A549 (cell line): Measurements from ENCODE around the gene STN1. TPM values are rescaled to one million over a fixed set of nuclear protein-coding genes. Genes with fewer than 3 reads are reported as not detected.

Experiments used
- ATAC-seq, 2 experiments: fragments of 200-7000 bp in 1 of 2; fragments of >200 bp in 1 of 2; cut with Nextera tagmentation in 1 of 2; cut with Tn5 transposase in 1 of 2; 3 replicates each; pipeline versions ENCODE4 v1.8.0 to v1.9.1; 2018 to 2020; ENCODE audit warnings: mild to moderate bottlenecking in 1 of 2, moderate library complexity in 1 of 2
- CTCF ChIA-PET: fragments of 300-600 bp; sonication (Branson Sonifier 250); formaldehyde crosslinking; extraction: SDS; loops from one replicate; lab custom pipeline; 2021; ENCODE audit warnings: antibody characterized with exemption, inconsistent platforms; lab: Yijun Ruan, JAX
- POLR2A ChIA-PET: fragments of 350-600 bp; formaldehyde crosslinking; extraction: SDS; loops from one replicate; lab custom pipeline; 2021; ENCODE audit warnings: antibody characterized with exemption, inconsistent platforms; lab: Yijun Ruan, JAX
- DNase-seq, 2 experiments: peaks; one replicate each; pipeline versions ENCODE4 v3.0.0 to v3.0.0-alpha.2; 2011 to 2016; ENCODE audit warnings: low read depth in 1 of 2, low spot score in 1 of 2
- FAIRE-seq: peaks from 2 replicates; lab custom pipeline; 2011; peaks lifted over from hg19 to GRCh38; lab: Jason Lieb, UNC
- H3K27ac ChIP-seq, 2 experiments: fragments of >200 bp; sonication (Bioruptor Twin); formaldehyde crosslinking; 3 replicates each; pipeline ENCODE4 v1.5.1; 2016 to 2017
- H3K4me1 ChIP-seq: fragments of >200 bp; sonication (Bioruptor Twin); formaldehyde crosslinking; 3 replicates; pipeline ENCODE4 v1.6.1; 2016
- H3K4me2 ChIP-seq: fragments of >200 bp; sonication (Bioruptor Twin); formaldehyde crosslinking; 3 replicates; pipeline ENCODE4 v1.6.1; 2016
- H3K4me3 ChIP-seq: fragments of >200 bp; sonication (Bioruptor Twin); formaldehyde crosslinking; 3 replicates; pipeline ENCODE4 v1.5.1; 2016
- H3K9me3 ChIP-seq: fragments of >200 bp; sonication (Bioruptor Twin); formaldehyde crosslinking; 3 replicates; pipeline ENCODE4 v1.6.1; 2016
- BHLHE40 ChIP-seq: IDR thresholded peaks from 2 replicates; pipeline ENCODE4 v1.6.1; 2012; ENCODE audit warnings: low read depth, low read length, inconsistent platforms
- CBX2 ChIP-seq: fragments of 200-600 bp; sonication (generic); IDR thresholded peaks from 2 replicates; pipeline ENCODE4 v1.6.1; 2016; ENCODE audit warnings: low read depth, mild to moderate bottlenecking, borderline replicate concordance
- CBX8 ChIP-seq: fragments of 200-600 bp; sonication (generic); IDR thresholded peaks from 2 replicates; pipeline ENCODE4 v1.6.1; 2016
- CEBPB ChIP-seq, 2 experiments: fragments of >200 bp in 1 of 2; sonication (Bioruptor Twin) in 1 of 2; formaldehyde crosslinking in 1 of 2; IDR thresholded peaks; 2 replicates each; pipeline ENCODE4 v1.6.1; 2012 to 2016
- EHMT2 ChIP-seq: fragments of 200-600 bp; sonication (generic); IDR thresholded peaks from 2 replicates; pipeline ENCODE4 v1.6.1; 2016; ENCODE audit warnings: antibody characterized with exemption, low read depth, mild to moderate bottlenecking, moderate library complexity
- EP300 ChIP-seq, 2 experiments: fragments of >200 bp; sonication (Bioruptor Twin); formaldehyde crosslinking; IDR thresholded peaks; 2 replicates in 1 of 2; 3 replicates in 1 of 2; pipeline ENCODE4 v1.6.1; 2016 to 2017
- ESRRA ChIP-seq: fragments of 150-350 bp; IDR thresholded peaks from 2 replicates; pipeline ENCODE4 v1.6.1; 2014; ENCODE audit warnings: mild to moderate bottlenecking, low read length, borderline replicate concordance
- FOSB ChIP-seq: fragments of 250-450 bp; sonication (Bioruptor Pico); IDR thresholded peaks from 2 replicates; pipeline ENCODE4 v1.5.0; 2020; ENCODE audit warnings: mild to moderate bottlenecking, moderate library complexity
- HDAC2 ChIP-seq: fragments of 200-600 bp; sonication (generic); IDR thresholded peaks from 2 replicates; pipeline ENCODE4 v1.6.1; 2016
- JUN ChIP-seq, 2 experiments: fragments of >200 bp; sonication (Bioruptor Twin); formaldehyde crosslinking; IDR thresholded peaks; 2 replicates in 1 of 2; 3 replicates in 1 of 2; pipeline ENCODE4 v1.6.1; 2016 to 2017
- MAFK ChIP-seq: fragments of 450-650 bp; IDR thresholded peaks from 2 replicates; pipeline ENCODE4 v1.6.1; 2014; ENCODE audit not compliant: partially characterized antibody
- MYC ChIP-seq: IDR thresholded peaks from 2 replicates; pipeline ENCODE4 v1.6.1; 2012; ENCODE audit warnings: mild to moderate bottlenecking, inconsistent platforms, low read length, improper control_type of control experiment, borderline replicate concordance
- NR3C1 ChIP-seq: fragments of >200 bp; sonication (Bioruptor Twin); formaldehyde crosslinking; IDR thresholded peaks from 3 replicates; pipeline ENCODE4 v1.6.1; 2017
- POLR2A ChIP-seq: IDR thresholded peaks from 2 replicates; pipeline ENCODE4 v1.6.1; 2012; ENCODE audit warnings: mild to moderate bottlenecking, low read length
- POLR2AphosphoS2 ChIP-seq: conservative IDR thresholded peaks from 2 replicates; pipeline ENCODE4 v1.6.1; 2012; ENCODE audit warnings: low read length, improper control_type of control experiment, inconsistent platforms
- RARB ChIP-seq: fragments of 250-450 bp; sonication (Bioruptor Pico); IDR thresholded peaks from 2 replicates; pipeline ENCODE4 v1.8.0; 2021; ENCODE audit warnings: mild to moderate bottlenecking, moderate library complexity
- RFX5 ChIP-seq: fragments of 450-650 bp; IDR thresholded peaks from 2 replicates; pipeline ENCODE4 v1.7.1; 2014; ENCODE audit warnings: antibody characterized with exemption, mild to moderate bottlenecking, moderate library complexity
- RNF2 ChIP-seq: fragments of 200-600 bp; sonication (generic); IDR thresholded peaks from 2 replicates; pipeline ENCODE4 v1.6.1; 2016; ENCODE audit warnings: low read depth, mild to moderate bottlenecking, antibody characterized with exemption, moderate library complexity, borderline replicate concordance
- TP53 ChIP-seq: fragments of 250-450 bp; sonication (Bioruptor Pico); IDR thresholded peaks from 2 replicates; pipeline ENCODE4 v1.5.0; 2021; ENCODE audit warnings: mild to moderate bottlenecking, moderate library complexity
- ZC3H11A ChIP-seq: fragments of 450-650 bp; IDR thresholded peaks from 2 replicates; pipeline ENCODE4 v1.6.1; 2014; ENCODE audit warnings: antibody characterized with exemption, mild to moderate bottlenecking
- ZNF302 ChIP-seq: fragments of 250-450 bp; sonication (Bioruptor Pico); IDR thresholded peaks from 2 replicates; pipeline ENCODE4 v1.9.0; 2021; ENCODE audit warnings: inconsistent platforms, mild to moderate bottlenecking, moderate library complexity
- WGBS: methylation state at CpG from one replicate; pipeline ENCODE4 v1.1.6; 2017; ENCODE audit errors: missing lambda C conversion rate; 5-methylcytosine and 5-hydroxymethylcytosine counted together
- polyA plus RNA-seq, 4 experiments: library from polyadenylated mRNA; depleted of rRNA in 3 of 4; stranded (reverse); fragments of >200 nt; fragmentation: RNase III in 1 of 4; extraction: RNeasy Plus Mini Kit Qiagen cat#74134 plus additional on column Dnase treatment in 1 of 4; gene quantifications; 2 replicates in 3 of 4; 3 replicates in 1 of 4; pipeline ENCODE4 v1.2.3, GENCODE V29; 2011 to 2017
- TF ChIP-seq, protein P1 (sequence below): IDR thresholded peaks from 2 replicates; pipeline ENCODE4 v1.6.1; 2012; ENCODE audit warnings: low read depth, borderline replicate concordance
- TF ChIP-seq, protein P2 (sequence below): fragments of 150-350 bp; IDR thresholded peaks from 2 replicates; pipeline ENCODE4 v1.6.1; 2014; ENCODE audit warnings: low read depth, mild to moderate bottlenecking, low read length
- TF ChIP-seq, protein P3 (sequence below): fragments of >200 bp; sonication (Bioruptor Twin); formaldehyde crosslinking; IDR thresholded peaks from 3 replicates; pipeline ENCODE4 v1.5.1; 2016
- TF ChIP-seq, protein P4 (sequence below): IDR thresholded peaks from 2 replicates; pipeline ENCODE4 v1.6.1; 2012

STN1 gene
- polyA plus RNA-seq, 2 of the 4 experiments (the other 2 are of a cell fraction), result 17.1 to 34.5 TPM

DNA sequence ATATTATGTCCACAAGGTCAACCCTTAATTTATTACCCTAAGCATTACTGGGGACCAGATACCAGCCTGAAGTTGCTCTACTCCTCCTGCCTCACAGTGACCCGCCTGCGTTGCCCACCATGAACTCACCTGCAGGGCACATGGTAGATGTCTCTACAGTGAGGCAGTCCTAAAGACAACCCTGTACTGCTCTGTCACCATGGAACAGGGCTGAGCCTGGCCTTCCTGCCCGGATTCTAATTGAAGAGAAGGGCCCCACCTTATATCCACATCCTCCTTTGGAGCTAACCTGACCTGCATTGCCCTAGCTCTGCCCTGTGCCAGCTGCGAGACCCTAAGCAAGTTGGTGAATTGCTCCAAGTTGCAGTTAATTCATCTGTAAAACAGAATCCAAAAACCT is 66.7 kb downstream of the STN1 start (continued):
- TF ChIP-seq EHMT2, result no peak

DNA sequence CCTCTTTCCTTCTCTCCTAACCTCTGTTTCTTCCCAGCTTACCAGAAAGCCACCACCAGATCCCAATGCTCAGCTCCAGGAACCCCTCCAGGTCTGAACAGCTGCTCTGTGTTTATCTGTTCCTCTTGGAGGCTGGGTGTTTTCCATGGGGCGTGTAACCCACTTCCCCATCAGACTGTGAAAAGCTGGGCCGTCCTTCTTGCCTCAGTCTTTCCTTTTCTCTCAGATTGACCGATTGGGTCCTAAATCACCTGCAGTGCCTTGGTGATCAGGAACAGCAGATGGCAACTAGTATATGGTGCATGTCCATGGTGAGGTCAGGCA is 67.5 kb downstream of the STN1 start:
- DNase-seq, result no peak
- TF ChIP-seq EHMT2 (no peak), FOSB (CRISPR knock-in tag) (no peak), HDAC2 (no peak), POLR2A (no peak), ESRRA (no peak), RARB (no peak), RFX5 (no peak), CBX2 (no peak), POLR2AphosphoS2 (no peak), CBX8 (no peak), MAFK (no peak), EP300 (IDR thresholded peaks at IDR 0.05) (no peak), CEBPB (IDR thresholded peaks at IDR 0.05) (no peak)
- TF ChIP-seq, protein P1, sequence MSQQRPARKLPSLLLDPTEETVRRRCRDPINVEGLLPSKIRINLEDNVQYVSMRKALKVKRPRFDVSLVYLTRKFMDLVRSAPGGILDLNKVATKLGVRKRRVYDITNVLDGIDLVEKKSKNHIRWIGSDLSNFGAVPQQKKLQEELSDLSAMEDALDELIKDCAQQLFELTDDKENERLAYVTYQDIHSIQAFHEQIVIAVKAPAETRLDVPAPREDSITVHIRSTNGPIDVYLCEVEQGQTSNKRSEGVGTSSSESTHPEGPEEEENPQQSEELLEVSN, result no peak
- TF ChIP-seq, protein P2, sequence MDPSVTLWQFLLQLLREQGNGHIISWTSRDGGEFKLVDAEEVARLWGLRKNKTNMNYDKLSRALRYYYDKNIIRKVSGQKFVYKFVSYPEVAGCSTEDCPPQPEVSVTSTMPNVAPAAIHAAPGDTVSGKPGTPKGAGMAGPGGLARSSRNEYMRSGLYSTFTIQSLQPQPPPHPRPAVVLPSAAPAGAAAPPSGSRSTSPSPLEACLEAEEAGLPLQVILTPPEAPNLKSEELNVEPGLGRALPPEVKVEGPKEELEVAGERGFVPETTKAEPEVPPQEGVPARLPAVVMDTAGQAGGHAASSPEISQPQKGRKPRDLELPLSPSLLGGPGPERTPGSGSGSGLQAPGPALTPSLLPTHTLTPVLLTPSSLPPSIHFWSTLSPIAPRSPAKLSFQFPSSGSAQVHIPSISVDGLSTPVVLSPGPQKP, result no peak
- TF ChIP-seq, protein P3, sequence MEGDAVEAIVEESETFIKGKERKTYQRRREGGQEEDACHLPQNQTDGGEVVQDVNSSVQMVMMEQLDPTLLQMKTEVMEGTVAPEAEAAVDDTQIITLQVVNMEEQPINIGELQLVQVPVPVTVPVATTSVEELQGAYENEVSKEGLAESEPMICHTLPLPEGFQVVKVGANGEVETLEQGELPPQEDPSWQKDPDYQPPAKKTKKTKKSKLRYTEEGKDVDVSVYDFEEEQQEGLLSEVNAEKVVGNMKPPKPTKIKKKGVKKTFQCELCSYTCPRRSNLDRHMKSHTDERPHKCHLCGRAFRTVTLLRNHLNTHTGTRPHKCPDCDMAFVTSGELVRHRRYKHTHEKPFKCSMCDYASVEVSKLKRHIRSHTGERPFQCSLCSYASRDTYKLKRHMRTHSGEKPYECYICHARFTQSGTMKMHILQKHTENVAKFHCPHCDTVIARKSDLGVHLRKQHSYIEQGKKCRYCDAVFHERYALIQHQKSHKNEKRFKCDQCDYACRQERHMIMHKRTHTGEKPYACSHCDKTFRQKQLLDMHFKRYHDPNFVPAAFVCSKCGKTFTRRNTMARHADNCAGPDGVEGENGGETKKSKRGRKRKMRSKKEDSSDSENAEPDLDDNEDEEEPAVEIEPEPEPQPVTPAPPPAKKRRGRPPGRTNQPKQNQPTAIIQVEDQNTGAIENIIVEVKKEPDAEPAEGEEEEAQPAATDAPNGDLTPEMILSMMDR, result no peak
- TF ChIP-seq, protein P4, sequence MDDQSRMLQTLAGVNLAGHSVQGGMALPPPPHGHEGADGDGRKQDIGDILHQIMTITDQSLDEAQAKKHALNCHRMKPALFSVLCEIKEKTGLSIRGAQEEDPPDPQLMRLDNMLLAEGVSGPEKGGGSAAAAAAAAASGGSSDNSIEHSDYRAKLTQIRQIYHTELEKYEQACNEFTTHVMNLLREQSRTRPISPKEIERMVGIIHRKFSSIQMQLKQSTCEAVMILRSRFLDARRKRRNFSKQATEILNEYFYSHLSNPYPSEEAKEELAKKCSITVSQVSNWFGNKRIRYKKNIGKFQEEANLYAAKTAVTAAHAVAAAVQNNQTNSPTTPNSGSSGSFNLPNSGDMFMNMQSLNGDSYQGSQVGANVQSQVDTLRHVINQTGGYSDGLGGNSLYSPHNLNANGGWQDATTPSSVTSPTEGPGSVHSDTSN, result no peak
- no peak for ATAC-seq
- Histone ChIP-seq H3K4me1 (peaks cover 12% of the 10 kb centered on the region), H3K27ac (no peak overlapping the region), H3K4me3 (no peak overlapping the region), H3K4me2 (no peak overlapping the region), H3K9me3 (no peaks in the 10 kb centered on the region)
- ChIA-PET POLR2A (no interaction called here), CTCF (interaction anchor here (1.1 to 10.5 kb wide), 4 partner anchors 11 to 139 kb away, joined by 4 to 184 read pairs (median 7); no protein-coding TSS in a partner anchor)
- 80% methylated on average over 3 of the region's 3 CpGs for WGBS
- no peak for FAIRE-seq

DNA sequence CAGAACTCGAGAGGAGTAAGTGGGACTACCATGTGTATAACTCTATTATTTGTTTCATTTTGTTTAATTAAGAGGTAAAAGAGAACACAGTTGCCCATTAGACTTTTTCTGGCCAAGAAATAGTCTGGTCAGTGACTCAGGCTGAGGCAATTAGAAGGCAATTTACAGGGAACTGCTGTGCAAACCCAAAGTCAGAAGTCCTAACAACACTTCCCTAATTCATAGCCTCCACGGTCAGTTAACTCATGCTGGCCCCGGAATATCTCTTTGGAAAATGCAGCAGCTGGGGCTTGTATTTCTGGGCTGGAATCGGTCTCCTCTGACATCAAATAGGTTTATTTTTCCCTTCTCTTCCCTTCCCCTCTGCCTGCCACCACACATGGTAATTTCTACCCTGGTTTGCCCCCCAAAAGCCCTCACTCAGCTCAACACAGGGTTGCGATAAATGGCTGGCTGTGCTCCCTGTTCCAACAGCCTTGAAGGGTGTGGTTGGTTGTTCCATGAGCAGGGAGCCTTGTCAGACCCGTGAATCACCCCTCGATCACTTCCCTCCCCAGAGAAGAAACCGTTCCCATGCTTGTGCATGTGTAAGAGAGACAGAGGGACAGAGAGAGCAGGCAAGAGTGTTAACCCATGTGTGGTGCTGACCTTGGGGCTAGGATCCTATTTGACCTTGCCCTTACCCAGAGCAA is 68.0 kb downstream of the STN1 start:
- FAIRE-seq, result no peak
- no peaks in the 10 kb centered on the region for H3K9me3 ChIP-seq
- no peak overlapping the region for H3K4me2 ChIP-seq
- WGBS, result 65% methylated on average over 7 of the region's 8 CpGs
- no peak for ATAC-seq
- TF ChIP-seq MYC (no peak), CBX2 (no peak), RNF2 (no peak), ZC3H11A (no peak), ZNF302 (CRISPR knock-in tag) (no peak), JUN (IDR thresholded peaks at IDR 0.05) (no peak), CEBPB (IDR thresholded peaks at IDR 0.05) (no peak), NR3C1 (no peak), BHLHE40 (no peak), TP53 (CRISPR knock-in tag) (no peak)
- TF ChIP-seq, protein P3, result no peak
- TF ChIP-seq, protein P1, result no peak
- TF ChIP-seq, protein P4, result no peak
- POLR2A ChIA-PET, result no interaction called here
- DNase-seq, result no peak
- CTCF ChIA-PET, result interaction anchor here (1.1 to 10.5 kb wide), 2 partner anchors 35 to 139 kb away, joined by 4 to 184 read pairs; no protein-coding TSS in a partner anchor
- no peak overlapping the region for H3K27ac ChIP-seq
- no peak overlapping the region for H3K4me3 ChIP-seq
- H3K4me1 ChIP-seq, result peaks cover 12% of the 10 kb centered on the region
